Renal pelvis (tissue), 4 donors: ENCODE data around the gene CERT1. TPM values are rescaled to one million over a fixed set of nuclear protein-coding genes. Genes with fewer than 3 reads are reported as not detected.
A peak's percentile ranks its signal among the peaks of the same experiment; 100 is the strongest.

Experiments
- DNase-seq: peaks from one replicate; pipeline ENCODE4 v3.0.0-alpha.2; 2013
- polyA plus RNA-seq, 3 donors: library from polyadenylated mRNA; unstranded; fragments of 120-200 nt; gene quantifications; one replicate each; pipeline ENCODE4 v1.2.1, GENCODE V29; 2013; ENCODE audit not compliant: insufficient read length in 3 of 3

CERT1 gene
- polyA plus RNA-seq, 3 donors, result 52.0 to 57.2 (median 57.1) TPM

GRCh38 chr5:75412111-75412990 lies 99.1 kb downstream of the CERT1 start:
- DNase-seq, result no peak

GRCh38 chr5:75405296-75405695 lies 106.1 kb downstream of the CERT1 start:
- no peak for DNase-seq

- no peak for DNase-seq
Measured at GRCh38 chr5:75395277-75395676, 116.2 kb downstream of the CERT1 start.

GRCh38 chr5:75389430-75389829 lies 122.0 kb downstream of the CERT1 start:
- DNase-seq, result no peak

GRCh38 chr5:75387806-75388205 lies 123.6 kb downstream of the CERT1 start:
- no peak for DNase-seq

- no peak for DNase-seq
Measured at GRCh38 chr5:75384218-75384617, 127.2 kb downstream of the CERT1 start.

- no peak for DNase-seq
Measured at GRCh38 chr5:75381456-75381855, 130.0 kb downstream of the CERT1 start.

- no peak for DNase-seq
Measured at GRCh38 chr5:75380099-75380498, 131.3 kb downstream of the CERT1 start.

- DNase-seq, result no peak
Measured at GRCh38 chr5:75375414-75375813, 136.0 kb downstream of the CERT1 start.

GRCh38 chr5:75374394-75374814 lies 137.0 kb downstream of the CERT1 start:
- DNase-seq, result no peak

- DNase-seq, result peak; percentile 17
Measured at GRCh38 chr5:75373862-75374261, 137.6 kb downstream of the CERT1 start.

- no peak for DNase-seq
Measured at GRCh38 chr5:75368391-75368790, 143.0 kb downstream of the CERT1 start.

- DNase-seq, result no peak
Measured at GRCh38 chr5:75367401-75367800, 144.0 kb downstream of the CERT1 start.

- DNase-seq, result no peak
Measured at GRCh38 chr5:75366787-75367186, 144.6 kb downstream of the CERT1 start.

GRCh38 chr5:75365740-75366139 lies 145.7 kb downstream of the CERT1 start:
- DNase-seq, result no peak

GRCh38 chr5:75364571-75365280 lies 146.7 kb downstream of the CERT1 start:
- no peak for DNase-seq

GRCh38 chr5:75363726-75364495 lies 147.5 kb downstream of the CERT1 start:
- DNase-seq, result no peak

GRCh38 chr5:75363111-75363510 lies 148.3 kb downstream of the CERT1 start:
- no peak for DNase-seq

GRCh38 chr5:75362474-75362975 lies 148.9 kb downstream of the CERT1 start:
- DNase-seq, result no peak

GRCh38 chr5:75361310-75361709 lies 150.1 kb downstream of the CERT1 start:
- DNase-seq, result no peak

- no peak for DNase-seq
Measured at GRCh38 chr5:75358117-75358516, 153.3 kb downstream of the CERT1 start.

- DNase-seq, result no peak
Measured at GRCh38 chr5:75356719-75357118, 154.7 kb downstream of the CERT1 start.
